NCI-H1694 treated with DMSO at 0.1 percent for 48 hours (cell line): ENCODE data around the gene GLT6D1.

Experiments
- DNase-seq: peaks from one replicate; lab custom pipeline; 2025; lab: John Stamatoyannopoulos, UW

Gene GLT6D1

GRCh38 chr9:135608294-135608998 is 30.9 kb downstream of the GLT6D1 start:
- DNase-seq, result no peak

- no peak for DNase-seq
Measured at GRCh38 chr9:135607401-135608293, 31.7 kb downstream of the GLT6D1 start.

DNA sequence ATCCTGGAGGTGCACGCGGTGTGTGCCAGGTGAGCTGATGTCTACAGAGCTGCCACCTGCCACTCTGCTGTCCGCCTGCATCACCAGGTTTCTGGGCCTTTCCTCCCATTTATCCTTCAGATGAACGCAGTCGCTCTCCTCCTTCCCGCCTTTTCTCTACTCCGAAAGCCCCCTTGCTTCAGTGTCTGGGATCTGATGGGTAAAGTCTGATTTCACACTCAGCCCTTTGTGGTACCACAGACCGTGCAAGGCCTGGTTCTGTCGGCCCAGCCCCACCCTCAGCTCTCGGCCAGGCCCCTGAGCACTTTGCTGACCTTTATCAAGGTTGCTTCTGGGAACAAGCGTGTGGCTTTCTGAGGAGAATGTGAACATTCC is 32.5 kb downstream of the GLT6D1 start:
- DNase-seq, result no peak

- DNase-seq, result no peak
Measured at GRCh38 chr9:135605238-135605781, 34.0 kb downstream of the GLT6D1 start.

- DNase-seq, result no peak
Measured at GRCh38 chr9:135604437-135605237, 34.7 kb downstream of the GLT6D1 start.

DNA sequence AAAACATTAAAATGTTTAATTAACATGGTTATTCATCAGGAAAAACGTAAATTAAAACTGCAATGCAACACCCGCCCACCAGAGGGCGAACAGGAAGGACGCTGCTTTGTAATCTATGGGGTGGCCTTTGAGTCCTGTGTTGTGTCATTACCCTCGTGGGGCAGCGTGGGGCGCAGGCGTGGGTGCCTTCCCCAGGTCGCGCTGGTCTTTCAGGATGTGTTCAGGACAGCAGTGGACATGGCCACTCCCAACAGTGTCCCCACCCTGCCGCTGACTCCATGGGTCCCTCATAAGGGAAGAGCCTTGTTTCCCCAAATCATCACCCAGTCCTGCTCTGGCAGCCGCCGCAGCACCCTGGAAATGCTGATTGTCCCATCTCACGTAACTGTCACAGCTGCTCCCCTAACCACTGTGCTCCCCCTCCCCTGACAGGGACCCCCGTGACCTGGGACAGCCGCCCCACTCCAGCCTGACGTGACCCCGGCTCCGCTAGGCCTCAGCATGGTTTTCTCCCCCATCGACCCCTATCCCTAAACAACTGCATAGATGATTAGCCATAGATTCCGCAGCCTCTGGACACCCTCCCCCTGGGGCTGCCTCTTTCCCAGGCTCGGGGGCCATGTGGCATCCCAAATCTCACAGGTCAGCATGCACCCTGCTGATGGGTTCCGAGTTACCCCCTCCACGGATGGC is 36.4 kb downstream of the GLT6D1 start:
- DNase-seq, result no peak

DNA sequence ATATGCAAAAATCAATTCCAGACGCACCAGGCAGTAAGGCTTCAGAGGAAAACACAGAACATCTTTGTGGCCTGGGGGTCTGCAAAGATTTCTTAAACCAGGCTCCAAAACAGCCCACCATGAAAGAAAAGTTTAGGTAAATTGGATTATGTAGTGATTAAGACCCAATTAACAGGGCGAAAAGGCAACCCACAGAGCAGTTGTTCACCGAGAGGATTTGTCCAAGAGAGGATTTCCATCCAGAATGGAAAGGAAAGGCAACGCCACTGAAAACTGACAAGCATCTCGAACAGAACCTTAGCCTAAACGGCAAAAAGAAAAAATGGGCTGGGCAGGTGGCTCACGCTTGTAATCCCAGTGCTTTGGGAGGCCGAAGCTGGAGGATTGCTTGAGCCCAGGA is 37.4 kb downstream of the GLT6D1 start:
- no peak for DNase-seq

DNA sequence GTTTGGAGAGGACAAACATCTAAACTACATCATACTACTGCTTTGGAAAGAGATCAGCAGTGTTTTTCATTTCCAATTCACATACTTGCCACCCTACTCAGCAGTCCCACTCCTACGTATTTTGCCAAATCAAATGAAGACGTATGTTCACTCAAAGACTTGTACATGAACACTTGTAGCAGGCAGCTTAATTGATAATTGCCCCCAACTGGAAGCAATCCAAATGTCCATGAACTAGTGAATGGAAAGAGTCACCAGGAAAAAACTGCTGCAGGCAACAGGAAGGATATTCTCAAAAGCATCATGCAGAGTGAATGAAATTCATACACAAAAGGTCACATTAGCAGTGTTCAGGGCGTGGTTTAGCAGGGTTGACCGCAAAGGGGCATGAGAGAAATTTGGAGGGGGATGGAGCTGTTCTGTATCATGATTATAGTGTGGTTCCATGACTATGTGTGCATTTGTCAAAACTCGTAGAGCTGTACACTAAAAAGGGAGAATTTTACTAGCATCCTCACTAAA is 39.0 kb downstream of the GLT6D1 start:
- no peak for DNase-seq

- no peak for DNase-seq
Measured at GRCh38 chr9:135596211-135596610, 43.1 kb downstream of the GLT6D1 start.

DNA sequence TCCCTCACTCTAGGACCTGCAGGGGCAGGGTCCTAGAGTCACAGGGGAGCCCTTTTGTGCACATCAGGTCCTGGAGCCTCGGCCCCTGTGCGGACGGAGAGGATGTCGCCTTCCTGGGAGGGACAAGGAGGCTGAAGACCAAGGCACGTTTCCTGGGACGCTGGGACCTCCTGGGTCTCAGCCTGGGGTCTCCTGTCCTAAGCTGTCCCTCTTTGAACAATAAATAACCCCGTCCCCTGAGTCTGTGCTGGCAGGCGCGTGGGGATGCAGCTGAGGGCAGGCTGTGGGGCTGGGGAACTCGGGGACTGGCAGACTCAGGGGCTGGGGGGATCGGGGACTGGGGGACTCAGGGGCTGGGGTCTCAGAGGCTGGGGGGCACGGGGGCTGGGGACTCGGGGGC is 46.7 kb downstream of the GLT6D1 start:
- no peak for DNase-seq

GRCh38 chr9:135592331-135592590 is 47.1 kb downstream of the GLT6D1 start:
- DNase-seq, result no peak

DNA sequence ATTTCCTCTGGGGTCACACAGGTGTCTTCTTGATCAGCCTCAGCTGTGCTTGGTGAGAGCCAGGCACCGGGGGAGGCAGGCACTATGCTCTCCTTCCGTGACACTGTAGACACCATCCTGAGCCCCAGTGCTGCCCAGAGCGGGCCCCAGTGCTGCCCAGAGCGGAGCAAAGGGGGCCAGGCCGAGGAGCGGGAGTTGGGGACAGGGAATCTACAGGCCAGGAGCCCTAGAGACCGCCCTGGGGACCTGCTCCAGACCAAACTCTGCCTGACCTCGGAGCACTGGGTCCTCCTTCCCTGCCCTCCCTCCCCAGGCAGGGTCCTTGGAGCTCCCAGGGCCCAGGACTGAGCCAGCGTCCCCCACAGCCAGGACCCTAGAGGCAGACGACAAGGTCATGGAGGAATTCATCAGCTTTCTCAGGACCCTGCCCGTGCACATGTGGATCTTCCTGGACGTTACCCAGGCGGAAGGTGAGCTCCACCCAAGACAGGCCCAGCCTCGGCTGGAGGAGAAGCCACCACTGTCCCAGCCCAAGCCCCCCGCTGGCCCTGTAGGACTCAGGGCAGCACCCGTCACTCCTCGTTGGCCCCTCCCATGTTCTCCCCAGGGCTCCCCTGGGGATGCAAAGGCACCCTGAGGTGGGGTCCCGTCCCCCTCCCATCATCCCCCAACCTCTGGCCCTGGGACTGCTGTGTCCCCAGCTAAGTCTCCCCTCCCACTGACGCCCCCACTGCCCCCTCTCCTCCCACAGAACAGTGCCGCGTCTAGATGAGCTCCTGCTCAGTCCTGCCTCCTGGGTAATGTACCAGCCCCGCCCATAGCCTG is 47.6 kb downstream of the GLT6D1 start:
- no peak for DNase-seq

- DNase-seq, result no peak
Measured at GRCh38 chr9:135590486-135591079, 48.8 kb downstream of the GLT6D1 start.

GRCh38 chr9:135589596-135590485 is 49.5 kb downstream of the GLT6D1 start:
- DNase-seq, result no peak

DNA sequence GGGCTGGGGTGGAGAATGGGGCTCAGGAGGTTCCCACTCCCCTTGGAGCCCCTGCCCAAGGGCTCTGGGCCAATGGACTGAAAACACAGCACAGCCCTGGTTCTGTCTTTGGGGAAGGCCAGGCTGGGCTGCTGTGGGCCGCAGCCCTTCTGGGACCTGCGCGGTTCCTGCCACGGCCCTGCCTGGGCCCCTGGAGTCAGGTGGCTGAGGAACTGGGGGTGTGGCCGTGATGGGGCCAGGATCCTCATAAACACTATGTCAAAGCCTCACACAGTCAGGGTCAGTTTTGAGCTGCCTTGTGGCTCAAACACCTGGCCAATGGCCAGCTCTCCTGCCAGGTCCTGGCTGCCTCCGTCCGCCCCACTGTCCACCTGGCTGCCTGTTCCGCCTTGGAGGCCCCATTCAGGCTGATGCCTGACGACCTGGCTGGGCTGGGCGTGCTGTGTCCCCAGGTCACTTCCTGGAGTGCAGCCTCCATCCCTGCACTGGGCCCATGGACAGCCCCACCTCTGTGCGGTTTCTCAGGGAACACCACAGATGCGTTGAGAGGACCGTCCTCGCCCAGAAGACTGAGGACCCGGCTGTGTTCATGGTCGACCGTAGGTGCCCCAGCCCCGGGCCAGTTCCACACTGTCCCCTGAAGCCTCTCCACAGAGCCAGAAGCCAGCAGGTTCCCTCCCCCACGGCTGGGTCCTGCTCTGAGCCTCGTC is 50.3 kb downstream of the GLT6D1 start:
- DNase-seq, result no peak

GRCh38 chr9:135588371-135588770 is 51.0 kb downstream of the GLT6D1 start:
- no peak for DNase-seq

DNA sequence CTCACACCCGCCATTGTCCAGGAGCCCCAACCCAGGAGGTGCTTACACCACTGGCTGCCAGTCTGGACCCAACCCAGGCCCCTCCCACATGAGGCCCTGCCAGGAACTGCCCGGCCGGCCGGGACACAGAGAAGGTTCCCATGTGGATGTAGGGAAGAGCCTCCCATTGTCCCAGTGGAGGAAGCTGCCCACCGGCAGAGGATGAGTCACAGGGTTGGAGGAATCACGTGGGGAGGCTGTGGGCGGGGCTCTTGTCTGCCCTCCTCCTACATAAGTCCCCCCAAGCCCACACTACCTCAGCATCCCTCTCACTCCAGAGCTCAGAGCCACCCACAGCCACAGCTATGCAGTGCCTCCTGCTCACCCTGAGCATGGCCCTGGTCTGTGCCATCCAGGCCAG is 51.7 kb downstream of the GLT6D1 start:
- DNase-seq, result no peak

DNA sequence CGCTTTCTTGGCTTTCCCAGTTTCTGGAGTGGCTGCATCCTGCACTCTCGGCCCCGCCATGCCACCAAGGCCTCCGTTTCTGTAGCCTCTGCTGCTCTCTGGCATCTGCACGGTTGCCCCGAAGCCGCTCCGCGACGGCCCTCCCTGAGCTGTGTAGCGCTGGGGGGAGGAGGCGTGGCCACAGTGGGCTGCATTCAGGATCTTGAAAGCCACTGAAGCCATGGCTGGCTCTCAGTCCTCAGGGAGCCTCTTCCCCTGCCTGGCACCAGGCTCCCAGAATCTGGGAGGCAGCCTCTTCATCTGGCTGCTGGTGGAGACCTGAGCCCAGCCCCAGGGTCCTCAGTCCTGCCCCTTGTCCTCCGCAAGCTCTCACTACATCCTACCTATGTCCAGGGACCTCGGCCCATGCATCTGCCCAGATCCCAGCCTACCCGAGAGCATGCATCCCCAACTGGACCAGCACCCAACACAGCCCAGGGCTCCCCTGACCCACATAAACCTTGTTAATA is 52.7 kb downstream of the GLT6D1 start:
- DNase-seq, result no peak

- DNase-seq, result no peak
Measured at GRCh38 chr9:135584934-135585333, 54.4 kb downstream of the GLT6D1 start.
